GM12873 (cell line): ENCODE measurements around the gene DGKI.

Experiments
- CTCF ChIP-seq: IDR thresholded peaks from 2 replicates; pipeline ENCODE4 v1.5.1; 2012; ENCODE audit warnings: low read depth, mild to moderate bottlenecking, moderate library complexity, low read length, control low read depth; ENCODE audit not compliant: insufficient read depth; ENCODE audit errors: missing control alignments

Gene DGKI

DNA sequence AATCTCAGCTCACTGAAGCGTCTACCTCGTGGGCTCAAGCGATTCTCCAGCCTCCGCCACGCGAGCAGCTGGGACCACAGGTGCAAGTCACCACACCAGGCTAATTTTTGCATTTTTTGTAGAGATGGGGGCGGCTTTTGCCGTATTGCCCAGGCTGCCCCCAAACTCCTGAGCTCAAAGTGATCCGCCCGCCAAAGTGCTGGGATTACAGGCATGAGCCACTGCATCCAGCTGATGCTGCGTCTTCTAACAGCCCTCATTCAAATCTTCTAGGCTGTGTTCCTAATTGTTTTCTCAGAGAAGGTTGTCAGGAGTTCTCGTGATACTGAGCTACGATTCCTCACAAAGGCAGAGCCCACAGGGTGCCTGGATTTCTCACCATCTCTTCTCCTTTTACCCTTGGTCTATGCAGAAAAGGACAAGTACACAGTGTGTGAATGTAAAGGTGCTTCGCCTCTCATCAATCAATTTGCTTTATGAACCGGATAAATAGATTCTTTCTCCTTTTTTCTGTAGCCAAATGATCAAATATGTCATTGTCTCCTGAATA, 255.9 kb downstream of the DGKI start:
- TF ChIP-seq CTCF = no peak

- TF ChIP-seq CTCF = no peak
These were observed 256.6 kb downstream of the DGKI start for GRCh38 chr7:137590071-137590755.

GRCh38 chr7:137587326-137587725, 259.4 kb downstream of the DGKI start:
- no peak for TF ChIP-seq CTCF

- no peak for TF ChIP-seq CTCF
These were observed 261.2 kb downstream of the DGKI start for GRCh38 chr7:137585591-137585990.

DNA sequence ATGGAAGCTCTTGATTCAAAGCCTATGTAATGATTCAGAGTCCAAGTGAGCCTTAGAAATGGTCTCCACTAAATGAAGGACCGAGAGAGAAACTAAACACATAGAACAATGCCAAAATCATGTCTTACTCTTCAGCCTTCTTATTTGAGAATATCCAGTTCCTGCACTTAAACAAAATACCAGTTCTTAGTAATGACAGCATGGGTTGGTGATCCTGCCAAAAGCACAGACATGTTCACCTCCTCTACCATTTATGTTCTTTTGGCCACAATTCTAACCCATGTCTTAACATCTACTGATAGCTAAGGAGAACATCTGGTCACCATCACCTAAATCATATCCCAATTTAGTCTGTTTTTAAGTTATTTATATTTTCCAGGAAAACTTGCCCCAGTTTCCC, 263.6 kb downstream of the DGKI start:
- TF ChIP-seq CTCF = no peak

DNA sequence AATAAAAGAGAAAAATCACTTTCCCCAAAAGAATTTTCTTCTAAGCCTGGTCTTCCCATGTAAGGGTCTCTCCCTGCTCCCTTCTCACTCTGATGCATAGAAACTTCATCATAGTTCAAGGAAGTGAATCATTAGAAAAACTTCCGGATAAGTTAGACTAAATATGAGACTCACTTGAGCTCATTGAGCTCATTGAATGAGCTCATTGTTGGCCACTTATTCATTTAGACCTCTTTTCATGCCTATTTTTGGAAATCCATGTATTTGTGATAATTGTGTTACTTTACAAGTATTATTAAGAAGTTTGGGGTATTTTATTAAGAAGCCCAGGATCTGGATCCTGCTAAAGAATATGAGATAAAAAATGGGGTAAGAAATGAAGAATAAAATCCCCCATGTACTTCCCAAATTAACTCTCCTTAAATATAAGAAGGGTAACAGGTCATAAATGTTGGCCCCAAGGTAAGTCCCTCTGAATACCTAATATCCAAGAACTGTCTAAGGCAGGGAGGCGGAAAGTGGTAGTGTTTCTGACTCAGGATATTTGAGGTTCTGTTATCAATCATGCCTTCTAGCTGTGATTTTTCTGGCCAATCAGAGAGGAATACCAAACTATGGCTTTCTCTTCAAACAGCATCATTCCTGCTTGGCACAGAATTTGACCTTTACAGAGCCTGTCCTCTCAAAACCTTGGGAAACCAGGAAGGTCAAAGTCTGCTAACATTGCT, 266.7 kb downstream of the DGKI start:
- no peak for TF ChIP-seq CTCF

- TF ChIP-seq CTCF = no peak
These were observed 268.2 kb downstream of the DGKI start for GRCh38 chr7:137578541-137578940.
